ENCODE measurements around the gene BRSK1.

Gene BRSK1

GRCh38 chr19:55283548-55284377 lies at the start of gene BRSK1:
BRSK1 (plus strand) TSS chr19:55283997; CDS start chr19:55284443, 446 bp downstream.
- DNase-seq: peak in 2 of 4 experiments; percentile 21 to 29

DNA sequence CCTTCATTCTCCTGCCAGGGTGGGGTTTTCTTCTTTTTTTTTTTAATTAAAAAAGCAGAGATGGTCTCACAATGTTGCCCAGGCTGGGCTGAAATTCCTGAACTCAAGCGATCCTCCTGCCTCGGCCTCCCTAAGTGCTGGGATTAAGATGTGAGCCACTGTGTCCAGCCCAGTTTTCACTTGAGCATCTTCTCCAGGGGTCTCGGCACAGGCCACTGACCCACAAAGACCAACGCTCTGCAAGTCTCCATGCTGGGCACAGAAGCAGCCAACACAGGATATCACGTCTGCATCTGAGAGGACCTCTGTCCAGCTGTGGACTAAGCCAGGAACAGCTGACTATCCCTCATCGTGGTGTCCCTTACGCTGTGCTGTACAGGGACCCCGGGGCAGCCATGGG lies 45.8 kb upstream of the BRSK1 start:
- no peak for DNase-seq

GRCh38 chr19:55239004-55239403 lies 44.8 kb upstream of the BRSK1 start:
- DNase-seq: no peak

GRCh38 chr19:55240713-55241020 lies 43.1 kb upstream of the BRSK1 start:
- no peak for DNase-seq

DNA sequence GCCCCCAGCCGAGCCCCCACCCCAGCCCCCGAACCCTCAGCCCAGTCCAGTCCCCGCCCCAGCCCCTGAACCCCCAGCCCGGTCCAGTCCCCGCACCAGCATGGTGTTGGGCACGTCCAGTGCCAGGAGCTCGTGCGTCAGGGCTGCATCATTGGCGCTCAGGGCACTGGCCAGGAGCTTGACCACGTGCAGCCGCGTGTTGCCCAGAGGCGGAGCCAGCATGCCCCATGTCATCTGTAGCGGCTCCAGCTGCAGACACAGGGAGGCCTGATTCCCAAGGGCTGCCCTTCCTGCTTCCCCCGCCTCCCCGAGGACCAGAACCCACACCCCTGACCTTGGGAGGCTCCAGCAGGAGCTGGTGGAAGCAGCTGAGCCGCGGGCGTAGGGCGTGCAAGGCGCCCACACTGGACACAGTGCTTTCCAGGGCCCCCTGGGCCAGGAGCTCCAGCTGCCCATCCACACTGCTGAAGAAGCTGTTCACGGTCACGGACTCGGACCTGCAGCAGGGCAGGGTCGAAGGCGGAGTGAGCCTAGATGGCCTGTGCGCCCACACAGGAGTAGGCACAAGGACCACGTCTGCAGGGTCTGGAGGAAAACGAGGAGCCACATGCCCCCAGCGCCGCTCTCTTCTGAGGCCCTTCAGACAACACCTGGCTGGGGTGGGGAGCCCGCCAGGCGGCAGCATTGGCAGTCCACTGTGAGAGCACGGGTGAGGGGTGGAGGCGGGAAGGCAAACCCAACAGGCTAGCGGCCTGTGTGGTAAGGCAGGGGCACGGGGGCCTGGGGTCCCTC lies 42.5 kb upstream of the BRSK1 start:
- no peak for DNase-seq

DNA sequence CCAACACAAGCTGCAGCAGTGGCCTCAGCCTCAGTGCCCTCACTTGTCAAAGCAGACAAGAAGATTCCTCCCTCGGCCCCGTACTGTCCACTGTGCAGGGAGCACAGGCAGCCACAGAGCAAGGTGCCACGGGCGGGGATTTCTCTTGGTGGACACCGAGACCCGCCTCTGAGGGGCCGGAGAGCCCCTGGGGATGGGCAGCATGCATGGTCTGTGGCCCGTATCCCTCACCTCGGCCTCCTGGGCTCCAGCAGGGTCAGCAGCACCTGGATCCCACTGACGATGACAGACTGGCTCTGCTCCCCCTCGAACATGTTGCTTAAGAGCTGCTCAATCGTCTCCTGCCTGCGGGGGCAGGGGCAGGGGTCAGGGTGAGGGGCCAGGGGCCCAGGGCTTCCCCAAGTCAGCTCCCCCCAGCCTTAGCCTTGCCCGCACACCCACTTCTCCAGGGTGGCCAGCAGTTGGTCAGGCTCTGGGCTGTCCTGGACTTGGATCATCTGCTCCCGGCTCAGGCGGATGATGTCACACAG lies 41.8 kb upstream of the BRSK1 start:
- no peak for DNase-seq

- no peak for DNase-seq
Observed at GRCh38 chr19:55242517-55242916, 41.3 kb upstream of the BRSK1 start.

DNA sequence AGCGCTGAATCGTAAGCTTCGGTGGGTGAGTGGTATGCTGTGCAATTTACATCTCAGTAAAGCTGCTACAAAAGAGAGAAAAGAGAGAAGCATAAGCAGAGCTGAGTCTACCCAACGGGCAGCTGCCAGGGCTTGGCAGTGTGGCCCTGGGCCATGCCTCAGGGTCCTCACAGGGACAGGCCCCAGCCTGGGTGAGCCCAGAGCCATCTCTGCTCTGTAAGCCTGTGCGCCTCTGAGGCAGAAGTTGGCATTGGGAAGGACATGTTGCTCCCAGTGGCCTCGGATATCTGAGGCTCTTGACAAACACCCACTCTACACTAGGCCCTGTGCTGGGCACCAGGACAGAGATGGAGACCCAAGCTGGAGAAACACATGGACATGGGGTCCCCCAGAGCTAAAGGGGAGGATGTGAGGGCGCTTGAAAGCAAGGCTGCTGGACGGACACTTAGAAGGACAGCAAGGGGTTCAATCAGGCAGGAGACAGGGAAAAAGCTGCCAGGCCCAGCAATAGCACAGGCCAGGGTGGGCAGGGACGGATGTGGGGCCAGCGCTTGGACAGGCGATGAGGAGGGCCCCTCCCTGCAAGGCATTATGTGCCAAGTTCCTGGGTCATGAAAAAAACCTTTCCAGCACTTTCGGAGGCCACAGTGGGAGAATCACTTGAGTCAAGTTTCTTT lies 39.7 kb upstream of the BRSK1 start:
- no peak for DNase-seq

GRCh38 chr19:55245236-55245904 lies 38.4 kb upstream of the BRSK1 start:
- DNase-seq: no peak

GRCh38 chr19:55246462-55247451 lies 37.0 kb upstream of the BRSK1 start:
- no peak for DNase-seq

GRCh38 chr19:55247621-55248099 lies 36.1 kb upstream of the BRSK1 start:
- DNase-seq: no peak

GRCh38 chr19:55248166-55248675 lies 35.6 kb upstream of the BRSK1 start:
- DNase-seq: no peak

GRCh38 chr19:55248704-55249103 lies 35.1 kb upstream of the BRSK1 start:
- no peak for DNase-seq

GRCh38 chr19:55249841-55250240 lies 34.0 kb upstream of the BRSK1 start:
- DNase-seq: no peak

DNA sequence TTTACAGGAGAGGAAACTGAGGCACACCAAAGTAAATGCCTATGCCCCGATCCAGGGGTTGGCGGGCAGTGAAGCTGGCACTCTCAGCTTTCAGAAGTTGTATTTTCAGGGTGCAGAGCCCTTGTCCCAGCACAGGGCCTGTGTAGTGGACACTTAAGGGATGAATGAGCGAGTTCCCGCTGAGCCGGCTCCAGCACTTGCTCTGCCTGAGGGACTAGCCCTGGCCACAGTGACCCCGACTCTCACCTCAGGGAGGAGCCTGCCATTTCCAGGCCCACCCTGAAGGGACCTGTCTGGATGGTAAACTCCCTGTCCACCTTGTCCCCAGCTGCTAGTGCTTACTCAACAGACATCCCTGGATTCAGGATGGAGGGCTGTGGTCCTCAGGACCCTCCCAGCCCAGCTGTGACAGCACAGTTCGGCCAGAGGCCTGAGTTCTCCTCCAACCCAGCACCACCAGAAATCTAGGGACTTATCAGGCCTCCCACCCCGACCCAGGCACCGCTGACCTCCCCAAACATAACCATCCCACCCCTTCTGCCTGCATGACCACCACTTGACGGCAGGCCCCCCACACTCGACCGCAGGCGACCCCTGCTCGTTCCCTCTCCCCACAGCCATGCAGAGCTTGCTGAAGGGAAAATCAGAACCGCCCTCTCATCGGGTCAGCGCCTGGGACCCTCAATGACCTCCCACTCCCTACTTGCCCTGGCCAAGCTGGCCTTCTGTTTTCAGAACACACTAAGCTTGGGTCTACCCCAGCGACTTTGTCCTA lies 33.3 kb upstream of the BRSK1 start:
- DNase-seq: no peak

DNA sequence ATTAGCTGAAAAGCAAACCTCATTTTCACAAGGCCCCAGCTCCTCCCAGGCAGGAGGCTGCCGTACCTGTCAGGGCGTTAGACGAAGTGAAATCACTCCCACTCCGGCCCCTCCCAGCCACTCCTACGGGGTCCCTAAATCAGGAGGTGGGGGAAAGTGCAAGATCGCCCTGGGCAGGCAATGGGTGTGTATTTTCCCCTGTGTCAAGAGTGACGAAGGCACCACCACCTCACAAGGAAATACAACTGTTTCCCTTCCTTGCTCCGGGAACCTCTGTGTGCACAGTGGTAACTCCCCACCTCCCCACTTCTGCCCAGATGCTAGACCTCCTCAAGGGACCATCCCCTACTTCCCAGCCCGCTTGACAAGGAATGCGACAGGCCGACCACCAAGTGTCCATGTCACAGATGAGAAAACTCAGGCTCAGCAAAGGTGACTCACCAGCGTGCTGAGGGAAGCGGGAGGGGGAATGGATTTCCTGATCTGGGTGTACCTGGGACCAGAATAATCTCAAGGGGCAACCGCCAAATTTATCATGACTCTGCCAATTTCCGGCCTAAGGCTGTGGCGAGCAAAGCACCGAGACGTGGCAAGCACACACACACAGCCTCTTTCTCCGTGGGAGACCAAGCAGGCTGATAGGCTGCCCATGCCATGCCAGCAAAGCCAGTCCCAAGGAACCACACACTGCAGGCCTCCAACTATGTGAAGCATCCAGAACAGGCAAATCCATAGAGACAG lies 32.3 kb upstream of the BRSK1 start:
- peak in 1 of 4 experiments; percentile 30 for DNase-seq

DNA sequence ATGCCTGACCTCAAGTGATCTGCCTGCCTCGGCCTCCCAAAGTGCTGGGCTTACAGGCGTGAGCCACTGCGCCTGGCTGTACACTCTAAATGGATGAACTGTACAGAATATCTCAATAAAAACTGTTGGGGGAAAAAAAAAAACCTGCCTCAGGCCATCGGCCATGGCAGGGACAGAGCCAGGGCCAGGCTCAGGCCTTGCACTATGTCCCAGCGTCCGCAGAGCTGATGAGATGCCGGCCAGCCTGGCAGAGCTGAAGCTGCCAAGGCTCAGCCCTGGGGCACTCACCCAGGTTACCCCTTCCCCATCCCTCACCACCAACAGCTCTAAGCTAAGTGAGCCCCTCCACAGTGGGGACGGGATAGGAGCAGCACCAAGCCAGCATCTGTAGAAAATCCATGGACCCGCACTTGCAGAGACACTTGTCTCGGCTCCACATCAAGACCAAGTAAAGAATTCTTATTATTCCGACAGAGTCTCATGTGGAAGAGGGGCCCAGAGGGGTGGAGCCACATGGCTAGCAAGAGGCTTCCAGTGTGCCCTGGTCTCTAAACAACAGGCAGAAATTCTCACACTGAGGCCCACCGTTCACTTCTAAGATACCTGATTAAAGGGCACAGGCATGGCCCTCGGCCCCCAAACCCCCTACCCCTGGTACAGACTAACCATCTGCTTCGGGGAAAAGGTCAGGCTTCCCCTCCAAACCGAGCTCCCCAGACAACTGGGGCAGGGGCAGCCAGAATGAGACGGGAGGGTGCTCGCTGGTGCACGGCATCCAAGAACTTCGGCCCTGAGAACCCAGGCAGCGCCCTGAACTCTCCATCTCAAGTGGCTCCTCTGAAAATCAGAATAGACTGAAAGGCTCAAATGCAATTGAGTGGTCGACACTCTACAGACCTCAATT lies 30.8 kb upstream of the BRSK1 start:
- DNase-seq: no peak

GRCh38 chr19:55253842-55254624 lies 29.8 kb upstream of the BRSK1 start:
- DNase-seq: peak in 2 of 4 experiments; percentile 45 to 62

All from activated naive CD4-positive, alpha-beta T cell (primary cell).